NCI-H524 (cell line): ENCODE measurements around the gene WDR89.
"Not testable (repeated sequence)": the region's sequence is repeated elsewhere in the genome, so short reads cannot be mapped to it uniquely, and the experiment has no call there.

Source experiments
- DNase-seq, 2 experiments: peaks; one replicate each; lab custom pipeline; 2025; lab: John Stamatoyannopoulos, UW

WDR89 gene

GRCh38 chr14:63596998-63597658 lies 44.5 kb downstream of the WDR89 start:
- no peak for DNase-seq

- DNase-seq = no peak
These were observed 47.0 kb downstream of the WDR89 start for GRCh38 chr14:63594455-63595372.

GRCh38 chr14:63583046-63583445 lies 58.6 kb downstream of the WDR89 start:
- not testable (repeated sequence) for DNase-seq

GRCh38 chr14:63581491-63581890 lies 60.2 kb downstream of the WDR89 start:
- DNase-seq = no peak

GRCh38 chr14:63578300-63578699 lies 63.4 kb downstream of the WDR89 start:
- DNase-seq = no peak

- DNase-seq = no peak
These were observed 68.1 kb downstream of the WDR89 start for GRCh38 chr14:63573581-63573980.

GRCh38 chr14:63565448-63565847 lies 76.2 kb downstream of the WDR89 start:
- DNase-seq = no peak

GRCh38 chr14:63564318-63564717 lies 77.4 kb downstream of the WDR89 start:
- DNase-seq = no peak

- no peak for DNase-seq
These were observed 78.2 kb downstream of the WDR89 start for GRCh38 chr14:63563370-63564026.

GRCh38 chr14:63562405-63562804 lies 79.3 kb downstream of the WDR89 start:
- no peak for DNase-seq

GRCh38 chr14:63555572-63555971 lies 86.1 kb downstream of the WDR89 start:
- no peak for DNase-seq

GRCh38 chr14:63551332-63551731 lies 90.3 kb downstream of the WDR89 start:
- DNase-seq = no peak

- no peak for DNase-seq
These were observed 93.8 kb downstream of the WDR89 start for GRCh38 chr14:63547798-63548335.
